Ovary (tissue), 9 donors: Measurements from ENCODE around the gene VKORC1. TPM values are rescaled to one million over a fixed set of nuclear protein-coding genes. Genes with fewer than 3 reads are reported as not detected.
A peak's percentile ranks its signal among the peaks of the same experiment; 100 is the strongest.

Experiments
- DNase-seq, 5 donors: peaks; one replicate each; pipeline ENCODE4 v3.0.0-alpha.2; 2019 to 2020
- H3K27ac ChIP-seq, 2 donors: fragments of 200-600 bp; one replicate each; pipeline versions ENCODE4 v1.5.1 to v1.8.0; 2019 to 2022
- H3K27me3 ChIP-seq: fragments of 200-600 bp; one replicate; pipeline ENCODE4 v1.8.0; 2022
- H3K36me3 ChIP-seq: fragments of 200-600 bp; sonication (generic); one replicate; pipeline ENCODE4 v1.5.1; 2019
- H3K4me1 ChIP-seq: one replicate; pipeline ENCODE4 v1.8.1; 2013; ENCODE audit warnings: mild to moderate bottlenecking, moderate library complexity; ENCODE audit not compliant: insufficient read depth
- H3K4me3 ChIP-seq: fragments of 200-600 bp; sonication (generic); one replicate; pipeline ENCODE4 v1.5.1; 2017
- H3K9me3 ChIP-seq, 2 donors: fragments of 200-600 bp in 1 of 2; sonication (generic) in 1 of 2; one replicate each; pipeline versions ENCODE4 v1.5.1 to v1.8.1; 2013 to 2019; ENCODE audit warnings: mild to moderate bottlenecking in 1 of 2, moderate library complexity in 1 of 2
- EP300 ChIP-seq: sonication (generic); formaldehyde crosslinking; IDR thresholded peaks from one replicate; pipeline ENCODE4 v1.6.1; 2017; ENCODE audit warnings: antibody characterized with exemption
- POLR2A ChIP-seq: fragments of 450-650 bp; IDR thresholded peaks from one replicate; pipeline ENCODE4 v1.6.1; 2017; ENCODE audit warnings: antibody characterized with exemption, mild to moderate bottlenecking, moderate library complexity
- WGBS, 3 donors: extraction: QIAGEN DNeasy Blood & Tissue Kit in 1 of 3; methylation state at CpG; one replicate each; pipeline versions ENCODE4 v1.1.5 to v1.1.7; 2013 to 2017; 5-methylcytosine and 5-hydroxymethylcytosine counted together
- intact Hi-C, 4 donors: fragments of 100-400 bp; cut with DNase I; formaldehyde crosslinking; loops; one replicate each; pipeline versions ENCODE4 v1.11.0 to v1.15.1; 2022 to 2023
- polyA plus RNA-seq, 2 donors: library from polyadenylated mRNA; stranded (reverse); fragments of 200-250 nt in 1 of 2; fragments of 350-450 nt in 1 of 2; fragmentation: Illumina TruSeq in 1 of 2; extraction: RNeasy Lipid Tissue Mini Kit (QIAGEN cat#74804) in 1 of 2; gene quantifications; one replicate each; pipeline ENCODE4 v1.2.3, GENCODE V29; 2013 to 2014
- total RNA-seq, 7 donors: library from RNA; depleted of rRNA in 2 of 7; stranded (reverse); fragments of >200 nt in 2 of 7; fragmentation: NEBNext Ultra II Directional in 3 of 7; extraction: Animal tissue kit (Norgen Biotek cat#: 25700) in 3 of 7; gene quantifications; one replicate each; pipeline versions ENCODE4 v1.1.0 to v1.2.4, GENCODE V29; 2016 to 2023
- TF ChIP-seq, protein P1 (sequence below), 3 donors: fragments of 450-650 bp in 2 of 3; fragments of 200-600 bp in 1 of 3; IDR thresholded peaks; one replicate each; pipeline versions ENCODE4 v1.5.1 to v1.8.0; 2016 to 2022; ENCODE audit warnings: antibody characterized with exemption in 3 of 3, mild to moderate bottlenecking in 1 of 3
- donor health status: DM: no; HTN: no; CAD: no; lungs with moderate emphysema.
- donor health status: DM: no; HTN: no; CAD: no.
- donor health status: Bipolar disorder and iron deficiency.
- donor health status: DM: yes; HTN: yes; CAD: no.
- donor health status: DM: no; HTN: no; CAD: no.
- donor health status: DM: yes; HTN: yes; CAD: no.

The VKORC1 gene
- total and polyA plus RNA-seq, 9 donors: 72.1 to 141 (median 86.4) TPM

- no peak overlapping the region for H3K27ac ChIP-seq
- 67 to 76% (median 75%) methylated on average over 2 of the region's 2 CpGs for WGBS, 3 donors
- H3K4me1 ChIP-seq: peaks cover 4% of the 10 kb centered on the region
- no peaks in the 10 kb centered on the region for H3K36me3 ChIP-seq
- no peaks in the 10 kb centered on the region for H3K9me3 ChIP-seq
- DNase-seq: peak in 1 of 5 donors; percentile 10
- intact Hi-C loops: no loop called here
- H3K4me3 ChIP-seq: no peak overlapping the region
- TF ChIP-seq, protein P1, sequence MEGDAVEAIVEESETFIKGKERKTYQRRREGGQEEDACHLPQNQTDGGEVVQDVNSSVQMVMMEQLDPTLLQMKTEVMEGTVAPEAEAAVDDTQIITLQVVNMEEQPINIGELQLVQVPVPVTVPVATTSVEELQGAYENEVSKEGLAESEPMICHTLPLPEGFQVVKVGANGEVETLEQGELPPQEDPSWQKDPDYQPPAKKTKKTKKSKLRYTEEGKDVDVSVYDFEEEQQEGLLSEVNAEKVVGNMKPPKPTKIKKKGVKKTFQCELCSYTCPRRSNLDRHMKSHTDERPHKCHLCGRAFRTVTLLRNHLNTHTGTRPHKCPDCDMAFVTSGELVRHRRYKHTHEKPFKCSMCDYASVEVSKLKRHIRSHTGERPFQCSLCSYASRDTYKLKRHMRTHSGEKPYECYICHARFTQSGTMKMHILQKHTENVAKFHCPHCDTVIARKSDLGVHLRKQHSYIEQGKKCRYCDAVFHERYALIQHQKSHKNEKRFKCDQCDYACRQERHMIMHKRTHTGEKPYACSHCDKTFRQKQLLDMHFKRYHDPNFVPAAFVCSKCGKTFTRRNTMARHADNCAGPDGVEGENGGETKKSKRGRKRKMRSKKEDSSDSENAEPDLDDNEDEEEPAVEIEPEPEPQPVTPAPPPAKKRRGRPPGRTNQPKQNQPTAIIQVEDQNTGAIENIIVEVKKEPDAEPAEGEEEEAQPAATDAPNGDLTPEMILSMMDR (IDR thresholded peaks at IDR 0.05): no peak
- no peak for TF ChIP-seq POLR2A
- no peak for TF ChIP-seq EP300
- no peaks in the 10 kb centered on the region for H3K27me3 ChIP-seq
Observed at GRCh38 chr16:31090540-31090939, 4.1 kb downstream of the VKORC1 start.

DNA sequence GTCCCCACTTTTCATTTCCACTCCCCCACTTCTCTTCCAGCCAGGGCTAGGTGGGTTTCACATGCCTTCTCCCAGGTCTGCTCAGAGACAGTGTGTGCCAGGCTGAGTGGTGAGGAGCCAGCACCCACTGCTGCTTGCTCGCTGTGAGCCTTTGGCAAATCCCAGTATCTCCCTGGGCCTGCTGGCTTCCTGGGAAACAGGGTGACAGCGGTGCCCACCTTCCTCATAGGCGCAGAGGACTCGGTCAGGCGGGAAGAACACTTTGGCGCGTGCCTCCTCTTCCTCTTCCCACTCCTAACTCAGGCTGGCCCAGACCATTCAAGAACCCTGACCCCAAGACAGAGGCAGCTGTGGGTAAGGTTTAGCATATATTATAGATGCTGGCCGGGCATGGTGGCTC is 5.4 kb downstream of the VKORC1 start:
- H3K27me3 ChIP-seq: no peaks in the 10 kb centered on the region
- peaks cover 4% of the 10 kb centered on the region for H3K4me1 ChIP-seq
- no peaks in the 10 kb centered on the region for H3K9me3 ChIP-seq
- no peaks in the 10 kb centered on the region for H3K36me3 ChIP-seq
- intact Hi-C loops: loop anchor here in 1 of 4 donors (10.0 kb wide), 1 partner anchor 96 kb away; the partner anchor contains the start of gene FUS
- no peak overlapping the region for H3K27ac ChIP-seq
- TF ChIP-seq EP300 (no peak), POLR2A (no peak)
- TF ChIP-seq, protein P1 (IDR thresholded peaks at IDR 0.05): no peak
- H3K4me3 ChIP-seq: no peak overlapping the region
- DNase-seq: no peak
- 91 to 96% (median 95%) methylated on average over 8 of the region's 8 CpGs for WGBS, 3 donors

- WGBS, 3 donors: 72 to 81% (median 76%) methylated on average over 15 of the region's 15 CpGs
- no peak within 1 kb of the TSS for H3K4me3 ChIP-seq
- H3K36me3 ChIP-seq: no peaks in the 10 kb centered on the region
- intact Hi-C loops: loop anchor here in 1 of 4 donors (10.0 kb wide), 1 partner anchor 96 kb away; the partner anchor contains the start of gene FUS
- no peaks in the 10 kb centered on the region for H3K27me3 ChIP-seq
- TF ChIP-seq EP300 (no peak), POLR2A (no peak)
- TF ChIP-seq, protein P1 (IDR thresholded peaks at IDR 0.05): no peak
- peaks cover 4% of the 10 kb centered on the region for H3K4me1 ChIP-seq
- H3K9me3 ChIP-seq: no peaks in the 10 kb centered on the region
- DNase-seq: peak in 1 of 5 donors; percentile 33
- no peak within 1 kb of the TSS for H3K27ac ChIP-seq
Observed at GRCh38 chr16:31088459-31089183, 6.0 kb downstream of the VKORC1 start, which contains the start of gene PRSS53. Gene PRSS53, minus strand, starts transcription at chr16:31088943. Its CDS starts 134 bp downstream, at chr16:31088809.

GRCh38 chr16:31087971-31088370 is 6.6 kb downstream of the VKORC1 start:
- TF ChIP-seq, protein P1 (IDR thresholded peaks at IDR 0.05): no peak
- no peak for TF ChIP-seq POLR2A
- intact Hi-C loops: loop anchor here in 1 of 4 donors (10.0 kb wide), 1 partner anchor 97 kb away; the partner anchor contains the start of gene FUS
- no peak for DNase-seq
- H3K4me3 ChIP-seq: no peak overlapping the region
- H3K27ac ChIP-seq: no peak overlapping the region
- H3K4me1 ChIP-seq: no peaks in the 10 kb centered on the region
- H3K27me3 ChIP-seq: no peaks in the 10 kb centered on the region
- no peaks in the 10 kb centered on the region for H3K9me3 ChIP-seq
- H3K36me3 ChIP-seq: no peaks in the 10 kb centered on the region
- WGBS, 3 donors: 72 to 79% (median 74%) methylated on average over 5 of the region's 5 CpGs
